Rectal smooth muscle tissue (tissue), 1 donor: ENCODE data around the gene BCL6.

Experiments used
- H3K27ac ChIP-seq: one replicate; pipeline ENCODE4 v1.7.0; 2013; ENCODE audit warnings: low read depth, low read length, inconsistent platforms
- H3K27me3 ChIP-seq: one replicate; pipeline ENCODE4 v1.7.0; 2013; ENCODE audit warnings: low read length; ENCODE audit not compliant: control insufficient read depth, insufficient read depth
- H3K36me3 ChIP-seq: one replicate; pipeline ENCODE4 v1.7.0; 2013; ENCODE audit warnings: low read length; ENCODE audit not compliant: control insufficient read depth, insufficient read depth
- H3K4me1 ChIP-seq: one replicate; pipeline ENCODE4 v1.7.0; 2013; ENCODE audit warnings: low read length; ENCODE audit not compliant: control insufficient read depth, insufficient read depth
- H3K4me3 ChIP-seq: one replicate; pipeline ENCODE4 v1.7.0; 2013; ENCODE audit warnings: low read length
- H3K9ac ChIP-seq: one replicate; pipeline ENCODE4 v1.7.0; 2013; ENCODE audit warnings: low read length

BCL6 gene

GRCh38 chr3:187774185-187774789 lies 29.0 kb upstream of the BCL6 start:
- no peaks in the 10 kb centered on the region for H3K36me3 ChIP-seq
- H3K9ac ChIP-seq = no peak overlapping the region
- H3K27ac ChIP-seq = no peak overlapping the region
- H3K4me3 ChIP-seq = no peak overlapping the region
- H3K4me1 ChIP-seq = no peaks in the 10 kb centered on the region
- no peaks in the 10 kb centered on the region for H3K27me3 ChIP-seq

DNA sequence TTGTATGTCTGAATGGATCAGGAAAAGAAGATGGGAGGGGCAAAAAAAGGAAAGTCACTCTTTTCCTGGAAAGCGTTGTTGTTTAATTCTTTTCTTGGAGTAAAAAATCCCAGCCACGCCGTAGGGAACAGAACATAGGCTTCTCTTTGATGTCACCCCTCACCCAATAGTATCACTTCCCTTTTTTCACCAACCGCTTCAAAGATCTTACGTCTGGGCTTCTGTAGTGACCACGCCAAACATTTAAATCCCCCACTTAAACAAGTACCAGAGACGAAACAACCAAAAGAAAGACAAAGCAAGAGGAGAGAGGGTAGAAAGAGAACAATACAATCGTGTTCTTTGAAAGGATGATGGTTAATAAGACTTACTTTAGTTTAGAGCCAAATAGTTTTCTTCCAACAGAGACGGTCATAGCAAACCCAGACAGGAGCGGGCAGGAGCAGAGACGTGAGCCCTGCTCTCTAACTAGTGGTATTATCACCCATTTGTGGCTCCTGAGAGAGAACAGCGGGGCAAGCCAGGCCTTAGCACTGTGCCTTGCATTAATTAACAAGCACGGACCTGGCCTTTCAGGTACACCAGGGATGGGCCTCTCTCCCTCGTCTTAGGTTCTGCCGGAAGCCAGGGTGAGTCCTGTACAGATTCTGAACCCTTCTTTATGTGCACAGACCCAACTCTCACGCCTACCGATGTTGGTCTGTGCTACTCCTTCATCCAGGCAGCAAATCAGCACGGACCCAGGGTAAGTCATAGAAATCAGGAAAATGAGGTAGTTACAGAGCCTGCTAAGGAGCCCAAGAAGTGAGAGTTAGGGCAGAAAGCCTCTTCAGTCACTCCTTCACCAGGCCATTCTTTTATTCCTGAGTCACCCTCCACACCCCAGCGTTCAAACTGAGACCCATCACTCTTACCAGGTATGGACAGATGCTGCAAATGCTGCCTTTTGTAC lies 28.2 kb upstream of the BCL6 start:
- Histone ChIP-seq H3K9ac (no peak overlapping the region), H3K4me1 (no peaks in the 10 kb centered on the region), H3K27me3 (no peaks in the 10 kb centered on the region), H3K27ac (no peak overlapping the region), H3K4me3 (no peak overlapping the region), H3K36me3 (no peaks in the 10 kb centered on the region)

GRCh38 chr3:187770224-187770623 lies 25.0 kb upstream of the BCL6 start:
- Histone ChIP-seq H3K4me3 (no peak overlapping the region), H3K36me3 (no peaks in the 10 kb centered on the region), H3K27me3 (no peaks in the 10 kb centered on the region), H3K4me1 (no peaks in the 10 kb centered on the region), H3K9ac (no peak overlapping the region), H3K27ac (no peak overlapping the region)

DNA sequence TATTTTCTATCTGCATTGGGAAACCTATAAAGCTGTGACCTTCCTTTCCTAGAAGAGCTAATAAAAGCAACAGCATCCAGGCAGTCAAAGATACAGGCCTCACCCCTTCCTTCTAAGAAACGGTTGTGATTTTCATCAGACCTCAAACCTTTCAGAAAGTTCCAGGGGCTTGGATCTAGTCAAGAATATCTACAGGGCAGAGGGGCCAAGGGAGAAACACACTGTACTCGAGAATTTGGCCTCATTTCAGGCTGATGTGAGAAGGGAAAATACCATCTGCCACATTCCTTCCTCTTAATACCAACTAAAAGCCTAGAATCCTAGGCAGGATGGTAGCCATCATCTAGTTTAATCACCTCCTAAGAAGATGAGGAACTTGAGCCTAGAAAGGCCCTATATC lies 24.5 kb upstream of the BCL6 start:
- Histone ChIP-seq H3K27ac (no peak overlapping the region), H3K27me3 (no peaks in the 10 kb centered on the region), H3K4me1 (no peaks in the 10 kb centered on the region), H3K36me3 (no peaks in the 10 kb centered on the region), H3K4me3 (no peak overlapping the region), H3K9ac (no peak overlapping the region)

DNA sequence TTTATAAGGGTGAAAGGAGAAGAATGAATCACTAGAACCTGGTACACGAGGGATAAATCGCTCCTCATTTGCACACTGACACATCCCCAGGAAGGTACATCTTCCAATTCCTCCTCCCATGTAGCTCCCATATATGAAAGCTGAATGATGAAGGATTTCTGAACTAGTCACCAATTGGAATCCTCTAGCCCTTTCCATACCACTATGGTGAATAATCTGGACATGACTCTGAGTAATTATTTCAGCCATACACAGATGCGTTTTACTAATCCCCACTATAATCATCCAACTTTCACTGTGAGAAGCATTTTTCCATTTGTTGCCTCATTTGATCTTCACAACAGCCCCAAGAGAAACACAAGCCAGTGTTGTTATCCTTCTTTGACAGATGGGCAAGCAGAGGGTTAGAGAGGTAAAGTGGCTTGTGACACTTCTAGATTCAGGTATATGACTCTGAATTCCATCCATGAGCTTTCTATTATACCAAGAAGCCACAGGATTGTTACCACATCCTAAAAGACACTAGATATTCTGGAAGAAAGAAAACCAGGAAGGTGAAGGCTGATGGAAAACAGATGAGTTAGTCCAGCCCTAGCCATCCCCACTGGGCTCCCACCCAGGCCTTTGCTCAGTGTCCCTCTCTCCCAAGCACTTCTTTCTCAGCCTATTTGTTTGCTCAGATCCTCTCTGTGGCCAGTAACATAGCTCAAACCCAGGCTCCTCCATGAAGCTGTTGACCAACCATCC lies 22.2 kb upstream of the BCL6 start:
- Histone ChIP-seq H3K4me1 (peaks cover 3% of the 10 kb centered on the region), H3K27ac (no peak overlapping the region), H3K27me3 (no peaks in the 10 kb centered on the region), H3K36me3 (no peaks in the 10 kb centered on the region), H3K9ac (no peak overlapping the region), H3K4me3 (no peak overlapping the region)

DNA sequence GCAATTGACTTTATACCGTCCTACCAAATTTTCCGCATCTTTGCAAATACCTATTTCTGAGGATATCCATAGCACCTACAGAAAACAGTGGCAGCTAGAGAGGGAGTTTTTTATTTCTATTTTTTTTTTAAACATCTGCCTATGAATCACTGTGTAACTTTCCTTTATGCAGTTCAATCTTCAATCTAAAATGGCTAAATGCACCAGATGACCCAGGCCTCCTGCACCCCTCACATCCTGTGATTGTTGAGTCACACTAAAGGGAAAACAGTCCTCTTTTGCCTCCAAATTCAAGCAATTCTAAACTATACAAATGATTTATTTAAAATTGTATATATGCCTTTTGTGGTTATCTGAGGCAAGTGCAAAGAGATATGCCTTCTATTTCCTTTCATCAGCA lies 20.1 kb upstream of the BCL6 start:
- no peak overlapping the region for H3K27ac ChIP-seq
- no peaks in the 10 kb centered on the region for H3K36me3 ChIP-seq
- no peak overlapping the region for H3K4me3 ChIP-seq
- H3K27me3 ChIP-seq = no peaks in the 10 kb centered on the region
- peaks cover 3% of the 10 kb centered on the region for H3K4me1 ChIP-seq
- H3K9ac ChIP-seq = no peak overlapping the region

- no peaks in the 10 kb centered on the region for H3K36me3 ChIP-seq
- H3K9ac ChIP-seq = no peak overlapping the region
- H3K27me3 ChIP-seq = no peaks in the 10 kb centered on the region
- H3K27ac ChIP-seq = no peak overlapping the region
- peaks cover 3% of the 10 kb centered on the region for H3K4me1 ChIP-seq
- no peak overlapping the region for H3K4me3 ChIP-seq
These were observed 18.8 kb upstream of the BCL6 start for GRCh38 chr3:187763850-187764648.

DNA sequence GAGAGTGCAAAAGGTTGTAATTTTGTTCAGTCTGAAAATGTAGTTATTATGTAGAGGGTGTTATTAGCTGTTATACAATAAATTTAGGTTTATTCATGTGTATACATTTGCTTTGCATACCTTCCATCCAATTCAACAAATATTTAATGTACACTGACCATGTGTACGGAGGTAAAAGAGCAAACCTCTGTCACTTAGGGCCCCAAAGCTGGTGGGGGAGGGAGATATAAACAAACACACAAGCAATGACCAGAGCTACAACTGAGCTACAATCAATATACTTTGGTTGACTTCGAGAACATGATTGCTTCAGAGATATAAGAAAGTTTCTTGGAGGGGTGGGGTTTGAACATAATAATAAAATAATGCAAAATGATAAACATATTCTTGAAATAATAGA lies 17.5 kb upstream of the BCL6 start:
- H3K27me3 ChIP-seq = no peaks in the 10 kb centered on the region
- H3K4me3 ChIP-seq = no peak overlapping the region
- no peak overlapping the region for H3K9ac ChIP-seq
- H3K27ac ChIP-seq = no peak overlapping the region
- peaks cover 3% of the 10 kb centered on the region for H3K4me1 ChIP-seq
- H3K36me3 ChIP-seq = no peaks in the 10 kb centered on the region

GRCh38 chr3:187759601-187760000 lies 14.3 kb upstream of the BCL6 start:
- H3K27ac ChIP-seq = no peak overlapping the region
- no peaks in the 10 kb centered on the region for H3K36me3 ChIP-seq
- H3K27me3 ChIP-seq = no peaks in the 10 kb centered on the region
- no peak overlapping the region for H3K4me3 ChIP-seq
- H3K9ac ChIP-seq = no peak overlapping the region
- peaks cover 3% of the 10 kb centered on the region for H3K4me1 ChIP-seq

- H3K27me3 ChIP-seq = no peaks in the 10 kb centered on the region
- H3K36me3 ChIP-seq = no peaks in the 10 kb centered on the region
- H3K4me3 ChIP-seq = no peak overlapping the region
- no peak overlapping the region for H3K9ac ChIP-seq
- no peak overlapping the region for H3K27ac ChIP-seq
- H3K4me1 ChIP-seq = no peaks in the 10 kb centered on the region
These were observed 13.2 kb upstream of the BCL6 start for GRCh38 chr3:187758318-187758955.

DNA sequence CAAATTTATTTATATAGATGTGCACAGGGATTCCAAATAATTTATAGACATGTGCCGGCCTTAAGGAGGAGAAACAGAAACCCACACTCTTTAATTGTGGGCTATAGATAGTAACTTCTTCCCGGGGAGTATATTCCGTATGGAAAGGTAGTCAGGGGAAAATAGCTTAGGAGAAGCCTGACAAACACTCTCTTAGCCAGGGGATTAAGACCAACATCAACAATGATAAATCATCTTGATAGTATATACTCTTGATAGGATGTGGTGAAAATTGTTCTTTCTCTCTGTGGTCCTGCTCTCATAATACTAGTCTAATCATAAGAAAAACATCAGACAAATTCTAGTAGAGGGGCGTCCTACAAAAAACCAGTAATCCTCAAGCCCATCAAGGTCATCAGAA lies 8.2 kb upstream of the BCL6 start:
- Histone ChIP-seq H3K27ac (no peak overlapping the region), H3K4me3 (no peak overlapping the region)

More for the DNA sequence above, 8.2 kb upstream of the BCL6 start:
- peaks cover 3% of the 10 kb centered on the region for H3K4me1 ChIP-seq
- no peaks in the 10 kb centered on the region for H3K36me3 ChIP-seq
- no peaks in the 10 kb centered on the region for H3K27me3 ChIP-seq
- H3K9ac ChIP-seq = no peak overlapping the region
